HepG2 (cell line): Measurements from ENCODE around the gene PLIN5. TPM values are rescaled to one million over a fixed set of nuclear protein-coding genes. Genes with fewer than 3 reads are reported as not detected.

ENCODE experiments used
- AHDC1 ChIP-seq: sonication (generic); formaldehyde crosslinking; IDR thresholded peaks from 2 replicates; pipeline ENCODE4 v1.5.1; 2020; ENCODE audit warnings: mild to moderate bottlenecking, missing genetic modification reagents, borderline replicate concordance
- ATM ChIP-seq: fragments of 450-650 bp; IDR thresholded peaks from 2 replicates; pipeline ENCODE4 v1.7.1; 2017; ENCODE audit warnings: mild to moderate bottlenecking, borderline replicate concordance
- ETV6 ChIP-seq: sonication (generic); formaldehyde crosslinking; conservative IDR thresholded peaks from 2 replicates; pipeline ENCODE4 v1.4.0; 2020; ENCODE audit warnings: missing genetic modification reagents
- KDM6A ChIP-seq: IDR thresholded peaks from 2 replicates; pipeline ENCODE4 v1.6.1; 2016; ENCODE audit warnings: low read depth
- MLX ChIP-seq: IDR thresholded peaks from 2 replicates; pipeline ENCODE4 v1.6.1; 2016
- MTF1 ChIP-seq: sonication (generic); formaldehyde crosslinking; IDR thresholded peaks from 2 replicates; pipeline ENCODE4 v1.5.0; 2020; ENCODE audit warnings: missing genetic modification reagents
- NFE2 ChIP-seq: sonication (generic); formaldehyde crosslinking; IDR thresholded peaks from 2 replicates; pipeline ENCODE4 v1.4.0; 2020; ENCODE audit warnings: missing genetic modification reagents
- NKX3-1 ChIP-seq: sonication (generic); formaldehyde crosslinking; IDR thresholded peaks from 2 replicates; pipeline ENCODE4 v1.5.0; 2020; ENCODE audit warnings: missing genetic modification reagents
- PAF1 ChIP-seq: IDR thresholded peaks from 2 replicates; pipeline ENCODE4 v1.6.1; 2016; ENCODE audit warnings: missing genetic modification reagents, missing compliant biosample characterization
- PHF20 ChIP-seq: sonication (generic); formaldehyde crosslinking; IDR thresholded peaks from 2 replicates; pipeline ENCODE4 v1.5.0; 2020; ENCODE audit warnings: mild to moderate bottlenecking, missing genetic modification reagents
- ZNF136 ChIP-seq: sonication (generic); formaldehyde crosslinking; IDR thresholded peaks from 2 replicates; pipeline ENCODE4 v1.8.1; 2022; ENCODE audit warnings: low read depth, mild to moderate bottlenecking, moderate library complexity, missing genetic modification reagents
- ZNF318 ChIP-seq: sonication (generic); formaldehyde crosslinking; IDR thresholded peaks from 2 replicates; pipeline ENCODE4 v1.4.0; 2020; ENCODE audit warnings: mild to moderate bottlenecking, missing genetic modification reagents
- ZNF652 ChIP-seq: IDR thresholded peaks from 2 replicates; pipeline ENCODE4 v1.6.1; 2016; ENCODE audit warnings: low read depth, borderline replicate concordance
- ZSCAN29 ChIP-seq: sonication (generic); formaldehyde crosslinking; conservative IDR thresholded peaks from 2 replicates; pipeline ENCODE4 v1.4.0; 2020; ENCODE audit warnings: mild to moderate bottlenecking, missing genetic modification reagents
- polyA plus RNA-seq, 8 experiments: library from polyadenylated mRNA; depleted of rRNA in 3 of 8; stranded (reverse) in 7 of 8; unstranded in 1 of 8; fragments of >200 nt; fragmentation: Illumina TruSeq in 4 of 8; extraction: Trizol in 4 of 8; gene quantifications; 2 replicates each; pipeline versions ENCODE4 v1.2.1 to v1.2.3, GENCODE V29; 2011 to 2016; ENCODE audit warnings: low read depth in 4 of 8, missing spikeins in 1 of 8, mixed read lengths in 1 of 8; ENCODE audit not compliant: insufficient read depth in 1 of 8
- total RNA-seq, 5 experiments: library from RNA; depleted of rRNA; stranded (reverse); fragments of >200 nt; fragmentation: Illumina TruSeq; extraction: Trizol; gene quantifications; 2 replicates each; pipeline ENCODE4 v1.2.3, GENCODE V29; 2016; ENCODE audit warnings: low read depth in 1 of 5

PLIN5 gene
- total and polyA plus RNA-seq, 2 of the 13 experiments (the other 11 are each of a cell fraction or from before 2014, with no cell fraction given) = 1.8 to 4.8 TPM

GRCh38 chr19:4531562-4532165 lies 3.4 kb downstream of the PLIN5 start (continued):
- TF ChIP-seq ZNF318 (CRISPR knock-in tag) (peak; percentile 64; the same call in 1 of the 2 replicates), PAF1 (CRISPR knock-in tag) (no peak), AHDC1 (CRISPR knock-in tag) (no peak), ZSCAN29 (CRISPR knock-in tag) (no peak), MTF1 (no peak), PHF20 (CRISPR knock-in tag) (no peak), ZNF136 (CRISPR knock-in tag) (no peak), NFE2 (CRISPR knock-in tag) (no peak), KDM6A (CRISPR knock-in tag) (no peak; the same call in 1 of the 2 replicates), ETV6 (CRISPR knock-in tag) (no peak), MLX (CRISPR knock-in tag) (peak; percentile 92), ZNF652 (CRISPR knock-in tag) (no peak), ATM (no peak), NKX3-1 (no peak)
